CD4-positive, alpha-beta memory T cell (primary cell): Measurements from ENCODE around the gene ROBO1. TPM values are rescaled to one million over a fixed set of nuclear protein-coding genes. Genes with fewer than 3 reads are reported as not detected.
A peak's percentile ranks its signal among the peaks of the same experiment; 100 is the strongest.
"Not testable (repeated sequence)": the region's sequence is repeated elsewhere in the genome, so short reads cannot be mapped to it uniquely, and the experiment has no call there.

Experiments used
- CTCF ChIA-PET: fragments of 350-600 bp; sonication (Branson Sonifier 250); formaldehyde crosslinking; loops from one replicate; lab custom pipeline; 2021; ENCODE audit warnings: inconsistent platforms; ENCODE audit not compliant: partially characterized antibody; lab: Charles Lee
- POLR2A ChIA-PET: fragments of 350-600 bp; sonication (Branson Sonifier 250); formaldehyde crosslinking; loops from one replicate; lab custom pipeline; 2021; ENCODE audit not compliant: partially characterized antibody; lab: Charles Lee
- DNase-seq, 5 donors: peaks; one replicate each; pipeline versions ENCODE4 v3.0.0 to v3.0.0-alpha.2; 2020 to 2022; ENCODE audit warnings: mixed read lengths in 1 of 5
- H3K27ac ChIP-seq: one replicate; pipeline ENCODE4 v1.7.0; 2013; ENCODE audit warnings: low read depth, low read length
- H3K27me3 ChIP-seq: 2 replicates; pipeline ENCODE4 v1.7.0; 2013; ENCODE audit warnings: mild to moderate bottlenecking, low read length, moderate library complexity; ENCODE audit not compliant: insufficient read depth
- H3K36me3 ChIP-seq: 2 replicates; pipeline ENCODE4 v1.7.0; 2013; ENCODE audit warnings: mild to moderate bottlenecking, low read length, moderate library complexity; ENCODE audit not compliant: insufficient read depth
- H3K4me1 ChIP-seq: 2 replicates; pipeline ENCODE4 v1.7.0; 2013; ENCODE audit warnings: mild to moderate bottlenecking, low read length, moderate library complexity; ENCODE audit not compliant: insufficient read depth
- H3K4me3 ChIP-seq, 2 donors: one replicate each; pipeline ENCODE4 v1.7.0; 2013; ENCODE audit warnings: low read length in 2 of 2, mild to moderate bottlenecking in 1 of 2
- H3K9me3 ChIP-seq, 2 donors: one replicate each; pipeline ENCODE4 v1.7.0; 2013; ENCODE audit warnings: low read length in 2 of 2, control low read depth in 1 of 2; ENCODE audit not compliant: control insufficient read depth in 1 of 2
- H3K27ac Mint-ChIP-seq, 7 donors: one replicate each; pipeline ENCODE4 v1.8.0; 2020 to 2021; ENCODE audit warnings: mixed read lengths in 7 of 7, mild to moderate bottlenecking in 6 of 7, inconsistent platforms in 3 of 7, moderate library complexity in 3 of 7
- H3K27me3 Mint-ChIP-seq, 2 donors: one replicate each; pipeline ENCODE4 v1.8.0; 2020 to 2021; ENCODE audit warnings: mixed read lengths in 2 of 2
- H3K36me3 Mint-ChIP-seq, 2 donors: one replicate each; pipeline ENCODE4 v1.8.0; 2020 to 2021; ENCODE audit warnings: mixed read lengths in 2 of 2, inconsistent platforms in 1 of 2, mild to moderate bottlenecking in 1 of 2
- H3K4me1 Mint-ChIP-seq, 4 donors: one replicate each; pipeline ENCODE4 v1.8.0; 2020 to 2021; ENCODE audit warnings: mixed read lengths in 4 of 4, mild to moderate bottlenecking in 1 of 4
- H3K4me3 Mint-ChIP-seq, 8 donors: one replicate each; pipeline ENCODE4 v1.8.0; 2020 to 2021; ENCODE audit warnings: mixed read lengths in 8 of 8, mild to moderate bottlenecking in 7 of 8, moderate library complexity in 6 of 8, inconsistent platforms in 3 of 8
- H3K9me3 Mint-ChIP-seq, 8 donors: one replicate each; pipeline ENCODE4 v1.8.0; 2020 to 2021; ENCODE audit warnings: mixed read lengths in 8 of 8, mild to moderate bottlenecking in 5 of 8, inconsistent platforms in 3 of 8, moderate library complexity in 1 of 8
- intact Hi-C: fragments of 100-400 bp; cut with micrococcal nuclease; formaldehyde crosslinking; loops from one replicate; pipeline ENCODE4 v1.15.1; 2023
- polyA plus RNA-seq, 2 donors: library from polyadenylated mRNA; unstranded; fragments of 300-500 nt; fragmentation: Illumina TruSeq; gene quantifications; one replicate each; pipeline ENCODE4 v1.2.3, GENCODE V29; 2021
- total RNA-seq, 2 experiments: library from RNA; stranded (reverse); gene quantifications; one replicate each; pipeline ENCODE4 v1.2.3, GENCODE V29; 2021

ROBO1 gene
- total and polyA plus RNA-seq, 4 experiments from 2014 or later = not detected

GRCh38 chr3:79521221-79521848 lies 246.5 kb downstream of the ROBO1 start:
- no peaks in the 10 kb centered on the region for H3K36me3 ChIP-seq
- H3K9me3 ChIP-seq = no peaks in the 10 kb centered on the region
- no peaks in the 10 kb centered on the region for H3K27me3 ChIP-seq
- DNase-seq = no peak
- intact Hi-C loops = no loop called here
- peaks cover 0 to 9% (median 4%) of the 10 kb centered on the region in 8 donors for H3K9me3 Mint-ChIP-seq
- H3K4me3 Mint-ChIP-seq = no peak overlapping the region
- H3K27ac Mint-ChIP-seq = no peak overlapping the region
- ChIA-PET POLR2A (no interaction called here), CTCF (no interaction called here)
- no peaks in the 10 kb centered on the region for H3K4me1 Mint-ChIP-seq
- no peaks in the 10 kb centered on the region for H3K4me1 ChIP-seq
- no peak overlapping the region for H3K4me3 ChIP-seq
- H3K36me3 Mint-ChIP-seq = no peaks in the 10 kb centered on the region
- H3K27me3 Mint-ChIP-seq = no peaks in the 10 kb centered on the region
- no peak overlapping the region for H3K27ac ChIP-seq

GRCh38 chr3:79517766-79518413 lies 249.9 kb downstream of the ROBO1 start:
- H3K4me3 Mint-ChIP-seq = no peak overlapping the region
- intact Hi-C loops = no loop called here
- Histone ChIP-seq H3K4me3 (no peak overlapping the region), H3K36me3 (no peaks in the 10 kb centered on the region), H3K9me3 (no peaks in the 10 kb centered on the region), H3K4me1 (no peaks in the 10 kb centered on the region), H3K27ac (no peak overlapping the region), H3K27me3 (no peaks in the 10 kb centered on the region)
- no peak for DNase-seq
- ChIA-PET CTCF (interaction anchor here (0.8 kb wide), 1 partner anchor 9 kb away, joined by 3 read pairs; no protein-coding TSS in a partner anchor), POLR2A (no interaction called here)
- H3K36me3 Mint-ChIP-seq = no peaks in the 10 kb centered on the region
- H3K27ac Mint-ChIP-seq = no peak overlapping the region
- no peaks in the 10 kb centered on the region for H3K27me3 Mint-ChIP-seq
- peaks cover 0 to 6% (median 3%) of the 10 kb centered on the region in 8 donors for H3K9me3 Mint-ChIP-seq
- no peaks in the 10 kb centered on the region for H3K4me1 Mint-ChIP-seq

- Histone ChIP-seq H3K36me3 (no peaks in the 10 kb centered on the region), H3K27ac (no peak overlapping the region), H3K27me3 (no peaks in the 10 kb centered on the region), H3K4me3 (no peak overlapping the region), H3K9me3 (no peaks in the 10 kb centered on the region), H3K4me1 (no peaks in the 10 kb centered on the region)
- intact Hi-C loops = no loop called here
- H3K4me1 Mint-ChIP-seq = no peaks in the 10 kb centered on the region
- H3K27ac Mint-ChIP-seq = no peak overlapping the region
- ChIA-PET POLR2A (no interaction called here), CTCF (no interaction called here)
- no peak overlapping the region for H3K4me3 Mint-ChIP-seq
- H3K27me3 Mint-ChIP-seq = no peaks in the 10 kb centered on the region
- peaks cover 0 to 8% (median 2%) of the 10 kb centered on the region in 8 donors for H3K9me3 Mint-ChIP-seq
- no peaks in the 10 kb centered on the region for H3K36me3 Mint-ChIP-seq
- no peak for DNase-seq
Measured at GRCh38 chr3:79516795-79517194, 251.0 kb downstream of the ROBO1 start.

- H3K36me3 Mint-ChIP-seq = no peaks in the 10 kb centered on the region
- intact Hi-C loops = no loop called here
- no peak overlapping the region for H3K27ac Mint-ChIP-seq
- H3K27me3 Mint-ChIP-seq = no peaks in the 10 kb centered on the region
- Histone ChIP-seq H3K36me3 (no peaks in the 10 kb centered on the region), H3K9me3 (no peaks in the 10 kb centered on the region), H3K4me1 (no peaks in the 10 kb centered on the region), H3K27ac (no peak overlapping the region), H3K4me3 (no peak overlapping the region), H3K27me3 (no peaks in the 10 kb centered on the region)
- peaks cover 0 to 6% (median 3%) of the 10 kb centered on the region in 8 donors for H3K9me3 Mint-ChIP-seq
- ChIA-PET POLR2A (no interaction called here), CTCF (no interaction called here)
- H3K4me1 Mint-ChIP-seq = no peaks in the 10 kb centered on the region
- no peak overlapping the region for H3K4me3 Mint-ChIP-seq
- no peak for DNase-seq
Measured at GRCh38 chr3:79515072-79515471, 252.7 kb downstream of the ROBO1 start.

GRCh38 chr3:79514069-79514468 lies 253.7 kb downstream of the ROBO1 start:
- no peak overlapping the region for H3K4me3 ChIP-seq
- Mint-ChIP-seq H3K27me3 (no peaks in the 10 kb centered on the region), H3K4me3 (no peak overlapping the region), H3K27ac (no peak overlapping the region), H3K36me3 (no peaks in the 10 kb centered on the region), H3K9me3 (peaks cover 0 to 11% (median 3%) of the 10 kb centered on the region in 8 donors), H3K4me1 (no peaks in the 10 kb centered on the region)
- H3K27me3 ChIP-seq = no peaks in the 10 kb centered on the region
- intact Hi-C loops = no loop called here
- DNase-seq = no peak
- H3K36me3 ChIP-seq = no peaks in the 10 kb centered on the region
- H3K9me3 ChIP-seq = no peaks in the 10 kb centered on the region
- no peaks in the 10 kb centered on the region for H3K4me1 ChIP-seq
- no peak overlapping the region for H3K27ac ChIP-seq
- ChIA-PET POLR2A (no interaction called here), CTCF (no interaction called here)

- H3K27me3 ChIP-seq = no peaks in the 10 kb centered on the region
- ChIA-PET POLR2A (no interaction called here), CTCF (no interaction called here)
- H3K4me3 Mint-ChIP-seq = no peak overlapping the region
- H3K36me3 Mint-ChIP-seq = no peaks in the 10 kb centered on the region
- DNase-seq = no peak
- no peak overlapping the region for H3K4me3 ChIP-seq
- no peaks in the 10 kb centered on the region for H3K27me3 Mint-ChIP-seq
- H3K4me1 Mint-ChIP-seq = no peaks in the 10 kb centered on the region
- H3K9me3 Mint-ChIP-seq = peaks cover 0 to 18% (median 6%) of the 10 kb centered on the region in 8 donors
- no peaks in the 10 kb centered on the region for H3K4me1 ChIP-seq
- H3K36me3 ChIP-seq = no peaks in the 10 kb centered on the region
- no peak overlapping the region for H3K27ac Mint-ChIP-seq
- intact Hi-C loops = no loop called here
- H3K27ac ChIP-seq = no peak overlapping the region
- no peaks in the 10 kb centered on the region for H3K9me3 ChIP-seq
Measured at GRCh38 chr3:79506751-79507150, 261.0 kb downstream of the ROBO1 start.

- peak in 1 of 5 donors; percentile 26 for DNase-seq
- H3K27me3 ChIP-seq, H3K9me3 ChIP-seq, H3K4me1 Mint-ChIP-seq, intact Hi-C loops, H3K36me3 ChIP-seq, H3K27me3 Mint-ChIP-seq, POLR2A ChIA-PET, H3K4me1 ChIP-seq, H3K36me3 Mint-ChIP-seq, H3K27ac ChIP-seq, H3K4me3 ChIP-seq, H3K27ac Mint-ChIP-seq, H3K4me3 Mint-ChIP-seq, CTCF ChIA-PET: not testable (repeated sequence)
- H3K9me3 Mint-ChIP-seq = peaks cover 4 to 24% (median 10%) of the 10 kb centered on the region in 8 donors
Measured at GRCh38 chr3:79502216-79502681, 265.5 kb downstream of the ROBO1 start.
